Measurements from ENCODE around the gene SCAF8.

GRCh38 chr6:154726887-154727286 is 6.3 kb upstream of the SCAF8 start:
- TF ChIP-seq CTCF (IDR thresholded peaks at IDR 0.05) (no peak), POLR2A (IDR thresholded peaks at IDR 0.05) (no peak), EP300 (IDR thresholded peaks at IDR 0.05) (no peak), POLR2AphosphoS5 (IDR thresholded peaks at IDR 0.05) (no peak)

Measured in sigmoid colon (tissue), 4 donors.